Suppressor macrophage (primary cell): ENCODE data around the gene PNN.

ENCODE experiments used
- DNase-seq, 4 experiments: peaks; one replicate each; pipeline ENCODE4 v3.0.0-alpha.2; 2020 to 2022

The PNN gene

GRCh38 chr14:39229601-39230110, 54.6 kb downstream of the PNN start:
- DNase-seq = no peak

- DNase-seq = peak in 3 of 4 experiments; percentile 11 to 48 (median 35)
Observed at GRCh38 chr14:39230416-39231035, 55.5 kb downstream of the PNN start.

GRCh38 chr14:39231751-39232553, 56.9 kb downstream of the PNN start:
- peak; percentile 51 to 76 (median 70) for DNase-seq
